ENCODE results near the gene RRP8. TPM values are rescaled to one million over a fixed set of nuclear protein-coding genes. Genes with fewer than 3 reads are reported as not detected.

The RRP8 gene
- total RNA-seq, 4 donors from 2014 or later: 10.9 to 23.5 (median 15.7) TPM

- Histone ChIP-seq H3K9me3 (no peaks in the 10 kb centered on the region), H3K27ac (peak overlapping the region in 2 of 4 donors; percentile 32 to 61), H3K4me3 (no peak overlapping the region), H3K36me3 (peaks cover 0 to 35% (median 0%) of the 10 kb centered on the region in 3 donors), H3K27me3 (peaks cover 0 to 6% (median 0%) of the 10 kb centered on the region in 4 donors), H3K4me1 (peaks cover 8 to 57% (median 20%) of the 10 kb centered on the region in 3 donors)
- 80 to 81% methylated on average over 3 of the region's 3 CpGs for WGBS, 2 donors
- intact Hi-C loops (cut with DNase I): no loop called here
- TF ChIP-seq, protein P1, sequence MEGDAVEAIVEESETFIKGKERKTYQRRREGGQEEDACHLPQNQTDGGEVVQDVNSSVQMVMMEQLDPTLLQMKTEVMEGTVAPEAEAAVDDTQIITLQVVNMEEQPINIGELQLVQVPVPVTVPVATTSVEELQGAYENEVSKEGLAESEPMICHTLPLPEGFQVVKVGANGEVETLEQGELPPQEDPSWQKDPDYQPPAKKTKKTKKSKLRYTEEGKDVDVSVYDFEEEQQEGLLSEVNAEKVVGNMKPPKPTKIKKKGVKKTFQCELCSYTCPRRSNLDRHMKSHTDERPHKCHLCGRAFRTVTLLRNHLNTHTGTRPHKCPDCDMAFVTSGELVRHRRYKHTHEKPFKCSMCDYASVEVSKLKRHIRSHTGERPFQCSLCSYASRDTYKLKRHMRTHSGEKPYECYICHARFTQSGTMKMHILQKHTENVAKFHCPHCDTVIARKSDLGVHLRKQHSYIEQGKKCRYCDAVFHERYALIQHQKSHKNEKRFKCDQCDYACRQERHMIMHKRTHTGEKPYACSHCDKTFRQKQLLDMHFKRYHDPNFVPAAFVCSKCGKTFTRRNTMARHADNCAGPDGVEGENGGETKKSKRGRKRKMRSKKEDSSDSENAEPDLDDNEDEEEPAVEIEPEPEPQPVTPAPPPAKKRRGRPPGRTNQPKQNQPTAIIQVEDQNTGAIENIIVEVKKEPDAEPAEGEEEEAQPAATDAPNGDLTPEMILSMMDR (IDR thresholded peaks at IDR 0.05): no peak
- TF ChIP-seq POLR2A (IDR thresholded peaks at IDR 0.05): no peak
- DNase-seq: no peak
Measured at GRCh38 chr11:6636480-6636879, 33.1 kb upstream of the RRP8 start.

DNA sequence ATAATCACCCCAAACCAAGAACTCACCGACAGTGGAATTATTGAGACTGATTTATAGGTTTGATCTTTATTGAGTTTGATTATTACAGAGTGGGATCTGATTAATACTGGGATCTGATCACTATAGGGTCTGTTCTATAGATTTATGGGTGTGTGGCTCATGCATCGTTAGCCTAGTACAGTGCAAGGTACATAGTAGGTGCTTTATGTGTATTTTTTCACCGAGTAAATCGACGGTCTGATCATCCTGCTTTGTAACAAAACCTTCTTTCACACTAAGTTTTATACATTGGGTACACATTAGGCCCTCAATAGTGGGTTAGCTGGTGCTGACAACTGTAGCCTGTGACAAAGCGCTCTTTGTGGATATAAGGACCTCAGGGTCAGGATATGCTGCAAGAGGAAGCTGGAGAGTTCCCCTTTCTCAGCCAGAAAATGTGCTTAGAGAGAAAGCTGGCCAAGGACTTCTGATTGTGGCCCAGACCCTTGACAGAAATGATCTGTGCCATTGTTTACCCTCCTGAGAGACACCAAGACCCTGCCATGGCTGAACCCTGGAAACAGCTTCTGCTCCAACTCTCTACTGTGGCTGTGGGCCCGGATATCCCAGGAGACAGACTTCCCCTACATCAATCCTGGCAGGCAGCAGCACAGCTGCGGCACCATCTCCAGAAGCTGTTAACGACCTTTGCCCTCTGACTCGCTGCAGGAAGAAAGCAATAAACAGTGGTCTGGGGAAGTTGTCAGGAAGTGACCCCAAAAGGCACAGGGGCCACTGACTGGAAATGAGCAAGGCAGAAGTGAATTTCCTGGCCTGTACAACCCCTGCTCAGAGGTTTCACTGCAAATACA lies 31.9 kb upstream of the RRP8 start:
- peaks cover 0 to 18% (median 0%) of the 10 kb centered on the region in 4 donors for H3K27me3 ChIP-seq
- H3K9me3 ChIP-seq: no peaks in the 10 kb centered on the region
- no peak overlapping the region for H3K4me3 ChIP-seq
- H3K36me3 ChIP-seq: peaks cover 0 to 35% (median 0%) of the 10 kb centered on the region in 3 donors
- 54 to 64% methylated on average over 9 to 10 of the region's 10 CpGs for WGBS, 2 donors
- no peak for DNase-seq
- intact Hi-C loops (cut with DNase I): no loop called here
- no peak for TF ChIP-seq POLR2A (IDR thresholded peaks at IDR 0.05)
- TF ChIP-seq, protein P1 (IDR thresholded peaks at IDR 0.05): no peak
- peak overlapping the region in 3 of 4 donors; percentile 61 to 72 (median 63) for H3K27ac ChIP-seq
- peaks cover 8 to 62% (median 20%) of the 10 kb centered on the region in 3 donors for H3K4me1 ChIP-seq

DNA sequence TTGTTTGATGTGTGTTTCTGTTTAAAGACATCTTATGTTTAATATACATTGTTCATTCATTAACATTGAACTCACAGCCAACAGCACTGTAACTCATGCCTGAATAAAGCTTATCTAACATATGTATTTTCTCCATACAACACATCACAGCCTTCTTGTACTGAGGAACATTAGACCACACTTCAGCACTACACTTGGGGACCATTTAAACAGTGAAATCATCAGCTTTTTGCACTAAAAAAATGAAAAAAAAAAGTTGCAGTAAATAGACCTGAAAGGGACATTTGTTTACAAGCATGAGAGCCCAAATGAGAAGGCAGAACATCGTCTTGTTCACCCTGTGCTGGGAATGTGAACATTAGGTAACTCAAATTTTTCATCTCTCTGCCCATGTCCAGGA lies 31.1 kb upstream of the RRP8 start:
- Histone ChIP-seq H3K36me3 (peaks cover 0 to 35% (median 0%) of the 10 kb centered on the region in 3 donors), H3K4me1 (peaks cover 8 to 68% (median 20%) of the 10 kb centered on the region in 3 donors), H3K27ac (peak overlapping the region in 1 of 4 donors; percentile 61), H3K27me3 (peaks cover 0 to 26% (median 0%) of the 10 kb centered on the region in 4 donors), H3K9me3 (no peaks in the 10 kb centered on the region), H3K4me3 (no peak overlapping the region)
- 36 to 54% methylated on average over 1 of the region's 1 CpG for WGBS, 2 donors
- no peak for DNase-seq
- intact Hi-C loops (cut with DNase I): no loop called here
- TF ChIP-seq, protein P1 (IDR thresholded peaks at IDR 0.05): no peak
- TF ChIP-seq POLR2A (IDR thresholded peaks at IDR 0.05): no peak

GRCh38 chr11:6633422-6634408 lies 30.3 kb upstream of the RRP8 start:
- H3K36me3 ChIP-seq: peaks cover 0 to 41% (median 0%) of the 10 kb centered on the region in 3 donors
- WGBS, 2 donors: 86 to 90% methylated on average over 8 to 12 of the region's 16 CpGs
- H3K27ac ChIP-seq: no peak overlapping the region
- peaks cover 8 to 62% (median 20%) of the 10 kb centered on the region in 3 donors for H3K4me1 ChIP-seq
- H3K4me3 ChIP-seq: no peak overlapping the region
- TF ChIP-seq, protein P1 (IDR thresholded peaks at IDR 0.05): no peak
- TF ChIP-seq POLR2A (IDR thresholded peaks at IDR 0.05): no peak
- no peak for DNase-seq
- H3K9me3 ChIP-seq: no peaks in the 10 kb centered on the region
- intact Hi-C loops (cut with DNase I): no loop called here
- peaks cover 0 to 34% (median 0%) of the 10 kb centered on the region in 4 donors for H3K27me3 ChIP-seq
